Glutamatergic neuron (in vitro differentiated cells): ENCODE measurements around the gene SURF2. TPM values are rescaled to one million over a fixed set of nuclear protein-coding genes. Genes with fewer than 3 reads are reported as not detected.
"Not testable (repeated sequence)": the region's sequence is repeated elsewhere in the genome, so short reads cannot be mapped to it uniquely, and the experiment has no call there.

Experiments
- DNase-seq: peaks from one replicate; pipeline ENCODE4 v3.0.0; 2022
- H3K27ac Mint-ChIP-seq: one replicate; pipeline ENCODE4 v1.8.0; 2020; ENCODE audit warnings: mild to moderate bottlenecking, mixed read lengths, inconsistent platforms; ENCODE audit not compliant: unreplicated experiment
- H3K27me3 Mint-ChIP-seq: one replicate; pipeline ENCODE4 v1.8.0; 2020; ENCODE audit warnings: mild to moderate bottlenecking, moderate library complexity, mixed read lengths, inconsistent platforms; ENCODE audit not compliant: unreplicated experiment
- H3K36me3 Mint-ChIP-seq: one replicate; pipeline ENCODE4 v1.8.0; 2020; ENCODE audit warnings: mild to moderate bottlenecking, mixed read lengths, inconsistent platforms; ENCODE audit not compliant: unreplicated experiment
- H3K4me1 Mint-ChIP-seq: one replicate; pipeline ENCODE4 v1.8.0; 2020; ENCODE audit warnings: mild to moderate bottlenecking, low read depth, mixed read lengths, inconsistent platforms; ENCODE audit not compliant: unreplicated experiment
- H3K4me3 Mint-ChIP-seq: one replicate; pipeline ENCODE4 v1.8.0; 2020; ENCODE audit warnings: mild to moderate bottlenecking, mixed read lengths, inconsistent platforms; ENCODE audit not compliant: unreplicated experiment
- H3K9me3 Mint-ChIP-seq: one replicate; pipeline ENCODE4 v1.8.0; 2020; ENCODE audit warnings: mild to moderate bottlenecking, moderate library complexity, mixed read lengths, inconsistent platforms; ENCODE audit not compliant: unreplicated experiment
- CTCF ChIP-seq: fragments of 200-600 bp; sonication (generic); IDR thresholded peaks from one replicate; pipeline ENCODE4 v1.5.0; 2021; ENCODE audit not compliant: partially characterized antibody, unreplicated experiment
- total RNA-seq: library from RNA; stranded (reverse); fragmentation: NEBNext Ultra II Directional; extraction: Animal tissue kit (Norgen Biotek cat#: 25700); gene quantifications from one replicate; pipeline ENCODE4 v1.2.1, GENCODE V29; 2021; ENCODE audit not compliant: unreplicated experiment

Gene SURF2
- total RNA-seq, 1 donor from 2014 or later: 24.0 TPM

GRCh38 chr9:133332381-133332730, 24.0 kb upstream of the SURF2 start:
- Mint-ChIP-seq H3K9me3 (peaks cover 4% of the 10 kb centered on the region), H3K36me3 (peaks cover 4% of the 10 kb centered on the region), H3K27me3 (peaks cover 6% of the 10 kb centered on the region), H3K4me1 (peaks cover 2% of the 10 kb centered on the region), H3K4me3 (no peak overlapping the region), H3K27ac (no peak overlapping the region)
- no peak for DNase-seq
- TF ChIP-seq CTCF: no peak

- Mint-ChIP-seq H3K27ac (no peak overlapping the region), H3K27me3 (peaks cover 6% of the 10 kb centered on the region), H3K36me3 (peaks cover 4% of the 10 kb centered on the region), H3K4me3 (no peak overlapping the region), H3K9me3 (peaks cover 4% of the 10 kb centered on the region), H3K4me1 (peaks cover 2% of the 10 kb centered on the region)
- no peak for DNase-seq
- no peak for TF ChIP-seq CTCF
These were observed 23.3 kb upstream of the SURF2 start for GRCh38 chr9:133333011-133333410.

GRCh38 chr9:133333566-133333965, 22.8 kb upstream of the SURF2 start:
- Mint-ChIP-seq H3K4me1 (peaks cover 2% of the 10 kb centered on the region), H3K9me3 (peaks cover 4% of the 10 kb centered on the region), H3K36me3 (peaks cover 4% of the 10 kb centered on the region), H3K27ac (no peak overlapping the region), H3K4me3 (no peak overlapping the region), H3K27me3 (peaks cover 6% of the 10 kb centered on the region)
- TF ChIP-seq CTCF: no peak
- DNase-seq: no peak

GRCh38 chr9:133334161-133334560, 22.2 kb upstream of the SURF2 start:
- Mint-ChIP-seq H3K4me3 (no peak overlapping the region), H3K27ac (no peak overlapping the region), H3K4me1 (peaks cover 2% of the 10 kb centered on the region), H3K9me3 (peaks cover 4% of the 10 kb centered on the region), H3K27me3 (peaks cover 6% of the 10 kb centered on the region), H3K36me3 (peaks cover 4% of the 10 kb centered on the region)
- TF ChIP-seq CTCF: no peak
- DNase-seq: no peak

GRCh38 chr9:133334888-133335287, 21.5 kb upstream of the SURF2 start:
- not testable (repeated sequence) for H3K27ac Mint-ChIP-seq
- peak overlapping the region; percentile 97 for H3K4me3 Mint-ChIP-seq

More at GRCh38 chr9:133334888-133335287, 21.5 kb upstream of the SURF2 start:
- H3K4me1 Mint-ChIP-seq, H3K36me3 Mint-ChIP-seq, H3K27me3 Mint-ChIP-seq, H3K9me3 Mint-ChIP-seq, DNase-seq: not testable (repeated sequence)
